Renal pelvis (tissue), 4 donors: ENCODE measurements around the gene PEA15. TPM values are rescaled to one million over a fixed set of nuclear protein-coding genes. Genes with fewer than 3 reads are reported as not detected.

Experiments used
- DNase-seq: peaks from one replicate; pipeline ENCODE4 v3.0.0-alpha.2; 2013
- polyA plus RNA-seq, 3 donors: library from polyadenylated mRNA; unstranded; fragments of 120-200 nt; gene quantifications; one replicate each; pipeline ENCODE4 v1.2.1, GENCODE V29; 2013; ENCODE audit not compliant: insufficient read length in 3 of 3

The PEA15 gene
- polyA plus RNA-seq, 3 donors: 96.6 to 114 (median 107) TPM

DNA sequence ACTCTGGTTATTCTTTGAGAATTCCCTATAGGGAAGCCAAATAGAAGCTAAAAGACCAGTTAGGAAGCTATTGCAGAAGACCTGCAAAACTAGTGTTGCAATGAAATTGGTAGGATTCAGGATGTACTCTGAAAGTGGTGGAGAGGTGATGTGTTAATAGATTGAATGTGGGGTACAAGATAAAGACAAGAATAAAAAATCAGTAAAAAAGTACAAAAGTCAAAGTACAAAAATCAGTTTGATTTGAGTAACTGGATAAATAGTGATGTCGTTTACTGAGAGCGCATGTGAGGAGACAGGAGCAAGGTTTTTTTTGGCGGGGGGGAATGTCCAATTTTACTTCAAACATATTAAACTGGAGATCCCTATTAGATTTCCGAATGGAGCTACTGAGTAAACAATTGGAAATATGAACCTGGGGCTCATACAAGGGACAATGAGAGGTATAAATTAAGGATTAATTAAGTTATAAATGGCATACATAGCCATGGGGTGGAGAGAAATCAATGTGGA lies 59.7 kb downstream of the PEA15 start:
- DNase-seq: no peak

Other genes starting within 250 kb of the PEA15 start
- gene PIGM, start 173.4 kb upstream of the PEA15 start, polyA plus RNA-seq: 10 to 100 TPM in 2 of 3 donors, 1 to 10 TPM in 1; 9.6 to 14.0 (median 13.6) TPM
- gene KCNJ10, start 135.2 kb upstream of the PEA15 start, polyA plus RNA-seq: 10 to 100 TPM; 20.5 to 24.7 (median 22.3) TPM
- under 1 TPM; 0.09 to 0.15 (median 0.11) TPM for gene KCNJ9, start 123.8 kb upstream of the PEA15 start, polyA plus RNA-seq
- gene IGSF8, start 106.8 kb upstream of the PEA15 start, polyA plus RNA-seq: 10 to 100 TPM; 35.0 to 40.0 (median 39.6) TPM
- gene ATP1A2, start 89.6 kb upstream of the PEA15 start, polyA plus RNA-seq: 1 to 10 TPM; 4.5 to 5.1 (median 5.0) TPM
- gene ATP1A4, start 53.8 kb upstream of the PEA15 start, polyA plus RNA-seq: under 1 TPM; 0.26 to 0.80 (median 0.30) TPM
- under 1 TPM; 0.30 to 0.99 (median 0.81) TPM for gene CASQ1, start 14.8 kb upstream of the PEA15 start, polyA plus RNA-seq
- 100 to 1,000 TPM; 194 to 279 (median 264) TPM for gene DCAF8, start 57.2 kb downstream of the PEA15 start, polyA plus RNA-seq
- gene PEX19, start 79.7 kb downstream of the PEA15 start, polyA plus RNA-seq: 10 to 100 TPM; 82.3 to 86.5 (median 85.6) TPM
- gene COPA, start 137.9 kb downstream of the PEA15 start, polyA plus RNA-seq: 100 to 1,000 TPM; 146 to 186 (median 160) TPM
- 100 to 1,000 TPM; 162 to 167 (median 167) TPM for gene NCSTN, start 138.0 kb downstream of the PEA15 start, polyA plus RNA-seq
- under 1 TPM; 0.10 to 0.26 (median 0.18) TPM for gene NHLH1, start 161.7 kb downstream of the PEA15 start, polyA plus RNA-seq
- 10 to 100 TPM; 33.2 to 39.2 (median 38.4) TPM for gene VANGL2, start 195.2 kb downstream of the PEA15 start, polyA plus RNA-seq